A673 (cell line): ENCODE data around the gene PPP2R5C.

Source experiments
- EZH2 ChIP-seq: fragments of 200-600 bp; sonication (generic); IDR thresholded peaks from 2 replicates; pipeline ENCODE4 v1.6.1; 2017; ENCODE audit warnings: borderline replicate concordance, low read depth, mild to moderate bottlenecking, mixed read lengths, antibody characterized with exemption, low read length; ENCODE audit not compliant: poor library complexity, severe bottlenecking
- TF ChIP-seq, protein P1 (sequence below): fragments of 300-800, 200-600 bp; sonication (generic); conservative IDR thresholded peaks from 2 replicates; pipeline ENCODE4 v1.5.1; 2017; ENCODE audit warnings: low read depth, mild to moderate bottlenecking, antibody characterized with exemption, low read length, moderate library complexity, mixed read lengths

DNA sequence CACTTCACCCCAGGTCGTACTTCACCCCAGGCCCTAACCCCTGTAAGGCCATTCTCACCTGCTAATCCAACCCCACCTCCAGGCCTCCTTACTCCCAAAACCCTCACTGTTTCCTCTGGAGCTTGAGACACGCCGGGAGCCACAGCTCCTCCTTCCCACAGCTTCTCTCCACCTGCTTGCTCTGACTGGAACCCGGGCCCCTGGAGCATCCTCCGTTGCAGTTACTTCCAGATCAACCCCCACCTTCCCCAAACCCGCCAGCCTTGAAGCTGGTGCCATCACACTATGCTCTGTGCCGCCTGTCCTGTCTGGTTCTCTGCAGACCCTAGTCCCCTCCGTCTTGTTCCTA is 34.6 kb upstream of the PPP2R5C start:
- TF ChIP-seq, protein P1, sequence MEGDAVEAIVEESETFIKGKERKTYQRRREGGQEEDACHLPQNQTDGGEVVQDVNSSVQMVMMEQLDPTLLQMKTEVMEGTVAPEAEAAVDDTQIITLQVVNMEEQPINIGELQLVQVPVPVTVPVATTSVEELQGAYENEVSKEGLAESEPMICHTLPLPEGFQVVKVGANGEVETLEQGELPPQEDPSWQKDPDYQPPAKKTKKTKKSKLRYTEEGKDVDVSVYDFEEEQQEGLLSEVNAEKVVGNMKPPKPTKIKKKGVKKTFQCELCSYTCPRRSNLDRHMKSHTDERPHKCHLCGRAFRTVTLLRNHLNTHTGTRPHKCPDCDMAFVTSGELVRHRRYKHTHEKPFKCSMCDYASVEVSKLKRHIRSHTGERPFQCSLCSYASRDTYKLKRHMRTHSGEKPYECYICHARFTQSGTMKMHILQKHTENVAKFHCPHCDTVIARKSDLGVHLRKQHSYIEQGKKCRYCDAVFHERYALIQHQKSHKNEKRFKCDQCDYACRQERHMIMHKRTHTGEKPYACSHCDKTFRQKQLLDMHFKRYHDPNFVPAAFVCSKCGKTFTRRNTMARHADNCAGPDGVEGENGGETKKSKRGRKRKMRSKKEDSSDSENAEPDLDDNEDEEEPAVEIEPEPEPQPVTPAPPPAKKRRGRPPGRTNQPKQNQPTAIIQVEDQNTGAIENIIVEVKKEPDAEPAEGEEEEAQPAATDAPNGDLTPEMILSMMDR: no peak
- no peak for TF ChIP-seq EZH2
